GM18858 (cell line): ENCODE results near the gene BCL6B.
"Not testable (repeated sequence)": the region's sequence is repeated elsewhere in the genome, so short reads cannot be mapped to it uniquely, and the experiment has no call there.

Experiments used
- ATAC-seq: cut with Tn5 transposase; IDR thresholded peaks from one replicate; pipeline ENCODE4 v1.9.1; 2021; ENCODE audit not compliant: unreplicated experiment

The BCL6B gene, protein sequence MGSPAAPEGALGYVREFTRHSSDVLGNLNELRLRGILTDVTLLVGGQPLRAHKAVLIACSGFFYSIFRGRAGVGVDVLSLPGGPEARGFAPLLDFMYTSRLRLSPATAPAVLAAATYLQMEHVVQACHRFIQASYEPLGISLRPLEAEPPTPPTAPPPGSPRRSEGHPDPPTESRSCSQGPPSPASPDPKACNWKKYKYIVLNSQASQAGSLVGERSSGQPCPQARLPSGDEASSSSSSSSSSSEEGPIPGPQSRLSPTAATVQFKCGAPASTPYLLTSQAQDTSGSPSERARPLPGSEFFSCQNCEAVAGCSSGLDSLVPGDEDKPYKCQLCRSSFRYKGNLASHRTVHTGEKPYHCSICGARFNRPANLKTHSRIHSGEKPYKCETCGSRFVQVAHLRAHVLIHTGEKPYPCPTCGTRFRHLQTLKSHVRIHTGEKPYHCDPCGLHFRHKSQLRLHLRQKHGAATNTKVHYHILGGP

DNA sequence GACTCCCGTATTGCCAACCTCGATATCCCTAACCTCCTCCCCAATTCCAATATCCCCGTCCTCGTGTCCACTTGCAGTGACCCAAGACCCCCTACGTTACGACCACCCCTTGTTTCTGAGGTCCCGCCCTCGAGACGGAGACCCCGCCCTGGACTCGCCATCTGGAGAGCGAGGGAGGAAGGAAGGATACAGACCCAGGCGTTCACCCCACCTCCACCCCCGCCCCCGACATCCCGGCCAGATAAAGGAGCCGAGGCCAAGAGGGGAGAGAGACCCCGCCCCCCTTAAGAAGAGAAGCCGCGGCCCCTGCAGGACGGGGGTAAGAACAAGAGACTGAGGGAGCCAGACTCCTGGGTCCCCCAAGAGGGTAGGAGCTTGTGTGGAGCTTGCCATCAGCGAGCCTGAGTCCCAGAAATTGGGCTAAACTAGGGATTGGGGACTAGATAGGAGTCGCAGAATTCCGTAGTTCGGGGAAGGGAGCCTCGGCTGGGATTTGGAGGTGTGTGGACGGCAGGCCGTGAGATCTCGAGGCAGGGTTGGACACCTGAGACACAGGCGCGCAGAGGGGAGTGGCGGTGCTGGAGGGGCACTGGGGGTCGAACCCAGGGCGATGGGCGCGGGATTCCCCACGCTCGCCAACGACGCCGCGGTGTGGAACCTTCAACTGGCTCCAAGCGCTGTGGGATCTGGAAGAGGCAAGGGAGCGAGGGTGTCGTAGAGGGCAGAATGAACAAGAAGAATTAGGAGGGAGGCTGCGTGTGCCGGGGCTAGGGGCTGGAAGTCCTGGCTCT lies at the start of gene BCL6B:
Gene BCL6B (plus strand): TSS at position 270 of the 791 bp plus-strand sequence. CDS start 622 bp downstream, outside the sequence.
- no peak for ATAC-seq

DNA sequence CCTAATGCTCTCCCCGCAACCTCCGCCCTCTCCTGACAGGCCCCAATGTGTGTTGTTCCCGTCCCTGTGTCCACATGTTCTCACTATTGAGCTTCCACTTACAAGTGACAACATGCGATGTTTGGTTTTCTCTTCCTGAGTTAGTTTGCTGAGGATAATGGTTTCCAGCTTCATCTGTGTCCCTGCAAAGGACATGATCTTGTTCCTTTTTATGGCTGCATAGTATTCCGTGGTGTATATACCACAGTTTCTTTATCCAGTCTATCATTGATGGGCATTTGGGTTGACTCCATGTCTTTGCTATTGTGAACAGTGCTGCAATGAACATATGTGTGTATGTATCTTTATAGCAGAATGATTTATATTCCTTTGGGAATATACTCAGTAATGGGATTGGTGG lies 43.4 kb upstream of the BCL6B start:
- not testable (repeated sequence) for ATAC-seq

DNA sequence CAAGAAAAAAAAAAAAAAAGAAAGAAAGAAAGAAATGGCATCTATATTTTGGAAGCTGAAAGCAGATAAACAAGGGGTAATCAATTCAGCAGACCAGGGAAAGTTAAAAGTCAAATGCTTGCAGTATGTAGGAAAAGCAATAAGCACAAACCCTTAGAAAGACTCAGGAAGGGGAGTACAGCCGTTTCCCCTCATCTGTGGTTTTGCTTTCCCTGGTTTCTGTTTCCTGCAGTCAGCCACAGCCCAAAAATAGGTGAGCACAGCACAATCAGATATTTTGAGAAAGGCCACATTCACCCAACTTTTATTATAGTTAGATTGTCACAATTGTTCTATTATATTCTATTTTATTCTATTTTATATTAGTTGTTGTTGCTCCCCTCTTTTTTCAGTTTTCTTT lies 41.4 kb upstream of the BCL6B start:
- no peak for ATAC-seq

DNA sequence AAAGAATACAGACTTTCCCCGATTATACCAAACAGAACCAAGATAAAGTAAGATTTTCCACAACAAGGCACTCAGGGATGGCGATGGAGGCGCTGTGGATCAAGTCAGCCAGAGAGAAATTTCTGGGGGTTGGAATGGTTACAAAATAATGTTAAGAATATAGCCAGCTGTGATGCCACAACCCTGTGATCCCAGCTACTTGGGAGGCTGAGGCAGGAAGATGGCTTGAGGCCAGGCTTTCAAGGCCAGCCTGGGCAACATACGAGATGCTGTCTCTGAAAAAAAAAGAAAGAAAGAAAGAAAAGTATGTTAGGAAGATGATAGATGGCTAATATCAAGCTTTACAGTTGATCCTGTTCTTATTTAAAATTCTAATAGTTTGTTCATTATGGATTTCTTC lies 37.6 kb upstream of the BCL6B start:
- ATAC-seq, result no peak

DNA sequence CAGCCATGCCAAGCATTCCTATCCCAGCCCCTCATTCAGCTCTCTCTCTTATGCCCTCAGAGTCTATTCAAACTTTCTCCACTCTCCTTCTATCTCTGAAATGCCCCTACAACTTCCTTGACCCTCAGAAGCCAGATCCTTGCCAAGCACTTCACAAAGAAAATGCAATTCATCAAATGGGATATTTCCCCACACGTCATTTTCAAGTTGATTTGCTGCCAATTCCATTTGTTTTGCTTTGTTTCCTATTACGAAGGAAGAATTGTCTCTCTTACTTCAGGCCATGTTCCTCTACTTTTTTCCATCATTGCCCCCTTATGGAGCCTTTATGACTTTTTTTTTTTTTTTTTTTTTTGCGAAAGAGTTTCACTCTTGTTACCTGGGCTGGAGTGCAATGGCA lies 36.2 kb upstream of the BCL6B start:
- no peak for ATAC-seq

DNA sequence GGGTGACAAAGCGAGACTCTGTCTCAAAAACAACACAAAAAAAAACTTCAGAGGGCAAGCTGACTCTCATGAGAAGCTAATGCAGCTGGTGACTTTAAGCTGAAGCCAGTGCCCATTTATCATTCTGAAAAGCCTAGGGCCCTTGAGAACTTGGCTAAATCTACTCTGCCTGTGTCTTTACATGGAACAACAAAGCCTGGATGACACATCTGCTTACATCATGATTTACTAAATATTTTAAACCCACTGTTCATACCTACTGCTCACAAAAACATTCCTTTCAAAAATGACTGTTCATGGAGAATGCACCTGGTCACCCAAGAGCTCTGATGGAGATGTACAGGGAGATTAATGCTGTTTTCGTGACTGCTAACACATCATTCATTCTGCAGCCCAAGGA lies 33.1 kb upstream of the BCL6B start:
- ATAC-seq, result no peak

DNA sequence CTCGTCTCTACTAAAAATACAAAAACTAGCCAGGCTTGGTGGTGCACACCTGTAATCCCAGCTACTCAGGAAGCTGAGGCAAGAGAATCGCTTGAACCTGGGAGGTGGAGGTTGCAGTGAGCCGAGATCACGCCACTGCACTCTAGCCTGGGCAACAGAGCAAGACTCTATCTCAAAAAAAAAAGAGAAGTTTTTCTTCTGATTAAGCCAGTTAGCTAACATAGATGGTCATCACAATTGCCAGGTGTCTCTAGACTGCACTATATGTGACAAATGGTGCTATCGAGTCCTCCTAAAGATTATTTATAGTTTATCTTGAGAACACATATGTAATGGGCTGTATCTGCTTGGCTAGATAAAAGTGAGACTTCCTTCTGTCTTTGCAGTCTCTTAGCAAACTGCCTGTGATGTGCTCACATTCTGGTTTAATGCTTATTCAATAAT lies 29.2 kb upstream of the BCL6B start:
- not testable (repeated sequence) for ATAC-seq

DNA sequence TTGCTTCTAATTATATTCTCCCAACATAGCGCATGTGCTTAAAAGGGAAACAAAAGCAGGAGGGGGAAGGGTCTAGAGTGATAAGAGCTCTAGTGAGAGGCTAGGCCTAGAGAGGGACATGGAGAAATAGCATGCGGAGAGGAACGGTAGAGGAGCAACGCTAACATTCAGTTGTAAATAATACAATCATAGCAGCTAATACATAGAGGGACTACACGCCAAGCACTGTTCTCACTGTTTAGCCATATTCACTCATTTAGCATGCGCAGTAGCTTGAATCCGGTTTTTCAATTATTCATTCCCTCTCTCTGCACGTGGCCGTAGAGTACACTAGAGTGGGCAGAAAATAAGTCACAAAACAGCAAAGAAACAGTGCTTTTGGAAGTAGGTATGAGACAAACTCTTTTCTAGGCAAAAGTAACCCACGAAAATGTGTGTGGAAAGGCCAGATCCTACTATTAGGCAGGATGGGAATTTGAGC lies 28.7 kb upstream of the BCL6B start:
- no peak for ATAC-seq

DNA sequence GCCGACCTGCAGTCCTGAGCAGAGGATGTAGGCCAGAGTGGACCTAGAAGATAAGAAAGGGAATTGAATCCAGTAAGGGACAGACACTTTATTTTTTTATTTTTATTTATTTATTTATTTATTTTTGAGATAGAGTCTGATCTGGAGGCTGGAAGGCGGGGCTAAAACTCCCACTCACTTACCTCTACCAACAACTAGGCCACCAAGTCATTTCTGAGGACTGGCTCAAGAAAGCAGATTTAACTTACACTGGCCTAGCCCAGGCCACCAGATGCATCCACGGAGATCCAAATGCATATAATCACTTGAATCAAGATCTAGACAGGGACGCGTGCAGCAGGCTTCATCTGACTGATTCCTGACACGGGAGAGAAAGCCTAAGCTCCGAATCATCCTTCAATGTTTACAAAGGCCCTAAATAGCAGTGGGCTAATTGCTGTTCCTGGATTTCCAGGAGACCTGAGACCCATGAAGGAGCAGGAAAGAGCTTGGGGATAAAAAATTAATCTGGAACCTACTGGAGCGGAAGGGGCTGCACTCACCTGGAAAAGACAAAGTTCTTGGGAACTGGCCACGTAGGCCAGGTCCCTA lies 28.1 kb upstream of the BCL6B start:
- no peak for ATAC-seq

DNA sequence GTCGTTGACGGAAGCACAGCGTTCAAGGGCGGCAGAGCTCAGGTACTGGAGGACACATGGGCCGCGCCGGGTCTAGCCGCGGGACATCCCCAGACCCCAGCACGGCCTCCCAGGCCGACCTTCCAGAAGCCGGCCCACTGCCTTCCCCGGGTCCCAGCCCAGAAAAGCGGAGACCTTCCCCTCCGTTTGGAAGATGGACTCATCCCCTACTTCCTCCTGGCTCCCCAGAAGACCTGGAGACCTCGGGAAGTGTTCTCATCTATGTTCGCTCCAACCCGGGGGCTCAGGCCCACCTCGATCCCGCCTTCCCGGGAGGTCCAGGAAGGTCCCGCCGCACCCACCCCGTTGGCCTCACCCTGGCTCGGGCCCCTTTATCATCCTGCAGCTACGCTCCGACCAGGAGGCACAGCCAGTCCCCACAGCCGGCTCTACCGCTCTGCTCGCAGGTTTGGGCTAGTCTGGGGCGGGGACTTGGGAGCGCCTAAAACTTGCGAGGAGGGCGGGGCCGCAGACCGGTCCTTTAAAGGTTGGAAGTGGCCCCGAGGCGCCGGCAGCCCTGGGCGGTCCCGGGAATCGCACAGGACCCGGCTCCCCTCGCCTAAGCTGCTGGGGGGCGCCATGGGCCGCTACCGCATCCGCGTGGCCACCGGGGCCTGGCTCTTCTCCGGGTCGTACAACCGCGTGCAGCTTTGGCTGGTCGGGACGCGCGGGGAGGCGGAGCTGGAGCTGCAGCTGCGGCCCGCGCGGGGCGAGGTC lies 27.2 kb upstream of the BCL6B start, which contains the start of gene ALOX12:
Gene ALOX12 (plus strand): TSS at position 550 of the 756 bp plus-strand sequence. CDS start 69 bp downstream, at position 619.
- ATAC-seq, result no peak

DNA sequence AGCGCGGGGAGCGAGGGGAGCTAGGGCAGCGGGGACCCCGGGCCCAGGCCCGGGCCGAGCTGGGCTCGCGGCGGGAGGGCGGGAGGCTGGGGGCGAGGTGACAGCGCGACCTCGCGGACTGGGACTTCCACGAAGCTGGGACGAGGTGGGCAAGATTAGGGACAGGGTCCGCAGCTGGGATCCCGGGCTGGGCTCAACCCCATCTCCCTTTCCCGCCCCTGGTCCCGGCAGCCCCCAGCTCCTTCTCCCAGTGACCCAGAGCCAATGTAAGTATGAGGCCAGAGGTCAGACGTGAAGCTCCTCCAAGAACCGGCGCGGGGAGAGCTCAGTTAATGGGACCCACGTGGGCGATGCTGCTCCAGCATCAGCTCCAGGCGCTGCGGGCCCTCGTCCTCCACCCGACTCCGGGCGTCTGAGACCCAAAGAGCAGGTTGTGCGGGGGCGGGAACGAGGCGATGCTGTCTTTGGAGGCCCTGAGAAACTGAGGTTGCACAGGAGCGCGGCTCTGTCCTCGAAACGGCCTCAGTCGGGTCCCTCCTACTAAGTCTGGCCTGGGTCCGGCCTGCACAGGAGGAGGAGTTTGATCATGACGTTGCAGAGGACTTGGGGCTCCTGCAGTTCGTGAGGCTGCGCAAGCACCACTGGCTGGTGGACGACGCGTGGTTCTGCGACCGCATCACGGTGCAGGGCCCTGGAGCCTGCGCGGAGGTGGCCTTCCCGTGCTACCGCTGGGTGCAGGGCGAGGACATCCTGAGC lies 26.4 kb upstream of the BCL6B start:
- ATAC-seq, result no peak

DNA sequence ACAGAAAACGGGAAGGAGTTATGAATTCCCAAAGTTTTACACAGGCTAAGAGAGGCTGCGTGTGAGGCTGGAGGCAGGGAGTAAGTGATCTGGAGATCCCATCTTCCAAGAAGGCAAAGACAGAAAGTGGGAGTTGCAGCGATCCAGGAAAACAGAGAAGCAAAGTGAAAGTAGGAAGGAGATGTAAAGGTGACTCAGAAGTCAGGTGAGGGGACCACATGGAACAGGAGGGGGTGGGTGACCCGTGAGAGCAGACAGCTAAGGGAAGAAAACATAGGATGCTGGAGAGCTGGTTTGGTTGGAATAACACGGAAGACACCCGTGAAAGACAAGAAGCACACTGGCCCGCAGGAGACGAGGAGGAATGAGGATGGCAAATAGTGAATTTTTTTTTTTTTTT lies 25.7 kb upstream of the BCL6B start:
- ATAC-seq, result no peak

DNA sequence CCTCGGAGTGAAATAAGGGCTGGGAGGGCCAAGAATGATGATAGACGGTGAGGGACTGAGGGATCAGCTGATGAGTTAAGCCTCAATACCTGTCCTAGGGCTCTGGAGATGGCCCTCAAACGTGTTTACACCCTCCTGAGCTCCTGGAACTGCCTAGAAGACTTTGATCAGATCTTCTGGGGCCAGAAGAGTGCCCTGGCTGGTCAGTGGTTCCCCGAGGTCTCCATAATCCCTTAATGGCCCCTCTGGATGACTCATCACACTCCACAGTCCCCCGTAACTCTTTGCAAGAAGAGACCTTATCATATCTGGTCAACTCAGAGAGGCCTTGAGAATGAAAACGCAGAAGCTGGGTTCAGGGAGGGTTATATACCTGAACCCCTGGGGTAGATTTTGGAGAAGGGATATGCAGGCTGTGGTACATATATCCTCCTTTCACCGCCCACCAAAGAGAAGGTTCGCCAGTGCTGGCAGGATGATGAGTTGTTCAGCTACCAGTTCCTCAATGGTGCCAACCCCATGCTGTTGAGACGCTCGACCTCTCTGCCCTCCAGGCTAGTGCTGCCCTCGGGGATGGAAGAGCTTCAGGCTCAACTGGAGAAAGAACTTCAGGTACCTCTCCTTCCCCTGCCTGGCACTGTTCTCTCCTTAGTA lies 23.9 kb upstream of the BCL6B start:
- ATAC-seq, result no peak

DNA sequence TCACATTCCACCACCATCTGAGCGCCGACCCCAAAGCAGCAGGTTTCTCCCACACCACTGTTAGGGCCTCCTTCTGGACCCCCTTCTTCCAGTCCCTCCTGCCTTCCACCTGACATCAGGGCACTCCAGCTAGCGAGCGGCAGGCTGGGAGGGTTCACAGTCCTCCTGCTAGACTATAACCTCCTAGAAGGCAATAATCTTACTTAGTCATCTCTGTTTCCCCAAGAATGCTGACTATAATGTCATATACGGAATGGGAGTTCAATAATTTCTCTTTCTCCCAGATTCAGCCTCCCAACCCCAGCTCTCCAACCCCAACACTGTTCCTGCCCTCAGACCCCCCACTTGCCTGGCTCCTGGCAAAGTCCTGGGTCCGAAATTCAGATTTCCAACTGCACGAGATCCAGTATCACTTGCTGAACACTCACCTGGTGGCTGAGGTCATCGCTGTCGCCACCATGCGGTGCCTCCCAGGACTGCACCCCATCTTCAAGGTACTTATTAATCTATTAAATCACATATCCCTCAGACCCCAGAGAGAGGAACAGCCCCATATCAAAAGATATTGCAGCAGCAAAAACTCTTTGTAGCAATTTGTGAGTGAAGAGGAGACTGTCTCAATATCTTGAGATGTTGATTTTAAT lies 21.4 kb upstream of the BCL6B start:
- ATAC-seq, result no peak

DNA sequence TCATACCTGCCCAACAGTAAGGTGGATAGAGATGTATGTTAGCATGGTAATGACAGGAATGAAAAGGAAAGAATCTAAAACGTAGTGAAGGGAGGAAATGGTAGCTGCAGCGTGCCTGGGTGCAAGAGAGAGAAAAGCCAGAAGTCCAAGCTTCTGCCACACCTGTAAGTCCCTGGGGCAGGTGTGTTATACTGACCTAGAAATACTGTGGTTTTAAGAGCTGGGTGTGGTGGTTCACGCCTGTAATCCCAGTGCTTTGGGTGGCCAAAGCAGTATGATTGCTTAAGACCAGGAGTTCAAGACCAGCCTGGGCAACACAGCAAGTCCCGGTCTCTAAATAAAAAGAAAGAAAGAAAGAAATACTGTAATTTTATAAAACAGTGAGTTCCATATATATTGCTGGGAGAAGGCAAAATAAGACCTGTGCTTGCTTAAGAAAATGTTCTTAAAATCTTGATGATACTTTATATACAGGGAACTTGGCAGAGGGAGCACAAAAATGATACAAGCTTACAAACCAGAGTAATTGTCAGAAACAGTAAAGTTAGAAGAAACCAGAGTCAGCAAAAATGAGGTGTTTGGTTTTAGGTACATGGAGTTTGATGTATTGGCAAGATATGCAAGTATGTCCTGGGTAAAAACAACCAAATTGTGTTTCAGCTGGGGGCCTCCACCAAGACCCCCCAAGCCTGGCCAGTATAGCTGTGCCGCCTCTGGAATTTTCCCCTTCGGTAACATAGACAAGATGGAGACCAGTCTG lies 20.4 kb upstream of the BCL6B start:
- ATAC-seq, result no peak

DNA sequence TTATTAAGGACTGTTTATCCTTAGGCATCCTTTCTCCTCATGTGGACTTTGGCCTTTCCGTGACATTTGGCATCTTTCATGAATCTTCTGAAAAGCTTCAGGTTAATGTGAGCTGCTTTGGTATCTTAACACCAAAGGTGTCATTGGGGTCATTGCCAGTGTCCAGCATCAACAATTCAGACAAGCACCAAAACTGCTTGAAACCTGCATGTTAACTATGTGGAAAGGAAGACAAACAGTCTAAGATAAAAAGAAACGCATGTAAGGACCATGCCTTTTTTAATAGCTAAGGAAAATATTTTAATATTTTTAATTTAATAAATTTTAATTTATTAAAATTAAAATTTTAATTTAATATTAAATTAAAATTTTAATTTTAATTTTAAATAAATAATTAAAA lies 19.1 kb upstream of the BCL6B start:
- ATAC-seq, result no peak

DNA sequence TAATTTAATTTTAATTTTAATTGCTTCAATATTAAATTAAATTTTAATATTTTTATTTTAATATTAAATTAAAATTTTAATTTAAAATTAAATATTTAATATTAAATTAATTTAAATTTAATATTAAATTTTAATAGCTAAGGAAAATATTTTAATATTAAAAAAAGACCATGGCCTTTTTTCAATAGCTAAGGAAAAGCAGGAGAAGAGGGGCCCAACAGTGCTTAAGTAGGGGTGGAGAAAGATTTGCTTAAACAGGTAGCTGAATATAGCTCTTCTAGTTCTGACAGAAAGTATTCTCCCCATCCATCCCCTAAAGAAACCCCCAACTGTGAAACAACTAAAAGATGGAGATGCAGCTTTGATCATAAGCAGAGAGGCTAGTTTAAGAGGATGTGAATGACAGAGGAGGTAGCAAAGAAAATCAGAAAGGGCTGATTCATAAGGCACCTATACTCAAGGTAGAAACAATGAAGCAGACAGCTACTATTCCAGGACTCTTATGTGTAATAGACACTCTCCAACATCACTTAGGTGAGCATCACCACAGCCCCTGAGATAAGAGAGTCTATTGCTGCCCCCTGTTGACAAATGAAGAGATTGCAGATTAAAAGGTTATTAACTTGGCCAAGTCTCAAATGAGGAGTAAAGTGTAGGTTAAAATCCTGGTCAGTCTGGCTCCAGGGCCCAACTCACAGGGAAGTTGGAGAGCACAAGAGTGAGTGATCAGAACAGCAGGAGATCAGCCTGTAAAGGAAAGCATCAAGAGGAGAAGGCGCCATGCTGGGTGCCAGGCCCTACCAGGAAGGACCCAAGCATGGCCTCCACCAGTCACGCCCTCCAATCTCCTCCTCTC lies 18.2 kb upstream of the BCL6B start:
- ATAC-seq, result peak; percentile 38
